Putamen (tissue), 1 donor: ENCODE results near the gene GPR78.

Source experiments
- DNase-seq: peaks from one replicate; pipeline ENCODE4 v3.0.0-alpha.2; 2016; ENCODE audit warnings: low spot score

GPR78 gene

GRCh38 chr4:8600266-8600665 is 20.1 kb downstream of the GPR78 start:
- no peak for DNase-seq

- DNase-seq, result no peak
Measured at GRCh38 chr4:8600686-8601085, 20.5 kb downstream of the GPR78 start.

GRCh38 chr4:8601086-8601485 is 20.9 kb downstream of the GPR78 start:
- DNase-seq, result no peak

- DNase-seq, result no peak
Measured at GRCh38 chr4:8601556-8601955, 21.4 kb downstream of the GPR78 start.

GRCh38 chr4:8602686-8603430 is 22.7 kb downstream of the GPR78 start:
- DNase-seq, result no peak

GRCh38 chr4:8603931-8604330 is 23.7 kb downstream of the GPR78 start:
- no peak for DNase-seq

GRCh38 chr4:8605289-8605688 is 25.1 kb downstream of the GPR78 start:
- no peak for DNase-seq

GRCh38 chr4:8606476-8606875 is 26.3 kb downstream of the GPR78 start:
- no peak for DNase-seq

- no peak for DNase-seq
Measured at GRCh38 chr4:8606966-8607365, 26.8 kb downstream of the GPR78 start.

- DNase-seq, result no peak
Measured at GRCh38 chr4:8607603-8608481, 27.6 kb downstream of the GPR78 start.

- no peak for DNase-seq
Measured at GRCh38 chr4:8608714-8609391, 28.7 kb downstream of the GPR78 start.

GRCh38 chr4:8609406-8609805 is 29.2 kb downstream of the GPR78 start:
- DNase-seq, result no peak

GRCh38 chr4:8609824-8610350 is 29.7 kb downstream of the GPR78 start:
- no peak for DNase-seq

- no peak for DNase-seq
Measured at GRCh38 chr4:8610858-8611616, 30.8 kb downstream of the GPR78 start.

GRCh38 chr4:8612646-8613045 is 32.5 kb downstream of the GPR78 start:
- no peak for DNase-seq

- no peak for DNase-seq
Measured at GRCh38 chr4:8613421-8614364, 33.5 kb downstream of the GPR78 start.

GRCh38 chr4:8614365-8615193 is 34.4 kb downstream of the GPR78 start:
- DNase-seq, result no peak

- no peak for DNase-seq
Measured at GRCh38 chr4:8615366-8615765, 35.2 kb downstream of the GPR78 start.

GRCh38 chr4:8615921-8616787 is 36.0 kb downstream of the GPR78 start:
- DNase-seq, result no peak
